ENCODE results near the gene TBX21. TPM values are rescaled to one million over a fixed set of nuclear protein-coding genes. Genes with fewer than 3 reads are reported as not detected.

Gene TBX21
- total RNA-seq, 1 donor from 2014 or later, result not detected

- Histone ChIP-seq H3K36me3 (ENCODE audit: control insufficient read depth, insufficient read depth, low read length) (no peaks in the 10 kb centered on the region), H3K27me3 (ENCODE audit: control insufficient read depth, insufficient read depth, low read length) (peaks cover 20% of the 10 kb centered on the region)
- TF ChIP-seq CTCF (IDR thresholded peaks at IDR 0.05; ENCODE audit: insufficient read depth, low read length, poor library complexity, severe bottlenecking), result no peak
Observed at GRCh38 chr17:47709594-47709993, 23.4 kb upstream of the TBX21 start.

GRCh38 chr17:47711366-47712099 lies 21.5 kb upstream of the TBX21 start:
- no peak for DNase-seq (ENCODE audit: low read depth)
- TF ChIP-seq CTCF (IDR thresholded peaks at IDR 0.05; ENCODE audit: insufficient read depth, low read length, poor library complexity, severe bottlenecking), result no peak
- Histone ChIP-seq H3K27me3 (ENCODE audit: control insufficient read depth, insufficient read depth, low read length) (peaks cover 21% of the 10 kb centered on the region), H3K36me3 (ENCODE audit: control insufficient read depth, insufficient read depth, low read length) (no peaks in the 10 kb centered on the region), H3K4me3 (ENCODE audit: low read depth, low read length) (no peak overlapping the region)

More at GRCh38 chr17:47709594-47709993, 23.4 kb upstream of the TBX21 start:
- H3K4me3 ChIP-seq (ENCODE audit: low read depth, low read length), result no peak overlapping the region
- DNase-seq (ENCODE audit: low read depth), result no peak

- no peak for DNase-seq (ENCODE audit: low read depth)
- TF ChIP-seq CTCF (IDR thresholded peaks at IDR 0.05; ENCODE audit: insufficient read depth, low read length, poor library complexity, severe bottlenecking), result no peak
- Histone ChIP-seq H3K27me3 (ENCODE audit: control insufficient read depth, insufficient read depth, low read length) (peaks cover 21% of the 10 kb centered on the region), H3K36me3 (ENCODE audit: control insufficient read depth, insufficient read depth, low read length) (no peaks in the 10 kb centered on the region), H3K4me3 (ENCODE audit: low read depth, low read length) (no peak overlapping the region)
Observed at GRCh38 chr17:47712330-47713023, 20.6 kb upstream of the TBX21 start.

GRCh38 chr17:47713980-47714700 lies 18.9 kb upstream of the TBX21 start:
- DNase-seq (ENCODE audit: low read depth), result no peak
- Histone ChIP-seq H3K36me3 (ENCODE audit: control insufficient read depth, insufficient read depth, low read length) (no peaks in the 10 kb centered on the region), H3K4me3 (ENCODE audit: low read depth, low read length) (no peak overlapping the region), H3K27me3 (ENCODE audit: control insufficient read depth, insufficient read depth, low read length) (peaks cover 21% of the 10 kb centered on the region)
- TF ChIP-seq CTCF (IDR thresholded peaks at IDR 0.05; ENCODE audit: insufficient read depth, low read length, poor library complexity, severe bottlenecking), result no peak

GRCh38 chr17:47714773-47715396 lies 18.2 kb upstream of the TBX21 start:
- no peak for DNase-seq (ENCODE audit: low read depth)
- TF ChIP-seq CTCF (IDR thresholded peaks at IDR 0.05; ENCODE audit: insufficient read depth, low read length, poor library complexity, severe bottlenecking), result no peak
- peaks cover 21% of the 10 kb centered on the region for H3K27me3 ChIP-seq (ENCODE audit: control insufficient read depth, insufficient read depth, low read length)
- H3K4me3 ChIP-seq (ENCODE audit: low read depth, low read length), result no peak overlapping the region
- no peaks in the 10 kb centered on the region for H3K36me3 ChIP-seq (ENCODE audit: control insufficient read depth, insufficient read depth, low read length)
